DND-41 (cell line): ENCODE measurements around the gene DLGAP5.

Source experiments
- ATAC-seq: fragments of 200-7000 bp; cut with Tn5 transposase; 3 replicates; pipeline ENCODE4 v1.9.1; 2021; ENCODE audit warnings: low read depth; ENCODE audit not compliant: insufficient read depth
- DNase-seq: peaks from one replicate; pipeline ENCODE4 v3.0.0-alpha.2; 2020
- H2AFZ ChIP-seq: 2 replicates; pipeline ENCODE4 v1.6.0; 2012; ENCODE audit warnings: low read depth, low read length
- H3K27ac ChIP-seq: 2 replicates; pipeline ENCODE4 v1.5.1; 2012; ENCODE audit warnings: low read length, inconsistent platforms
- H3K27me3 ChIP-seq: fragments of 200-600 bp; sonication (generic); 2 replicates; pipeline ENCODE4 v1.6.0; 2012; ENCODE audit warnings: low read length, mild to moderate bottlenecking, inconsistent platforms; ENCODE audit not compliant: insufficient read depth, poor library complexity
- H3K36me3 ChIP-seq: 2 replicates; pipeline ENCODE4 v1.5.1; 2012; ENCODE audit warnings: low read length, inconsistent platforms; ENCODE audit not compliant: insufficient read depth
- H3K4me1 ChIP-seq: 2 replicates; pipeline ENCODE4 v1.5.1; 2012; ENCODE audit warnings: mild to moderate bottlenecking, low read length; ENCODE audit not compliant: insufficient read depth
- H3K4me2 ChIP-seq: 2 replicates; pipeline ENCODE4 v1.6.0; 2012; ENCODE audit warnings: mild to moderate bottlenecking, moderate library complexity, low read length, inconsistent platforms; ENCODE audit not compliant: insufficient read depth
- H3K4me3 ChIP-seq, 2 experiments: fragments of 200-600 bp in 1 of 2; shearing (Covaris generic) in 1 of 2; 2 replicates each; pipeline ENCODE4 v1.5.1; 2012 to 2016; ENCODE audit warnings: inconsistent platforms in 2 of 2, low read length in 2 of 2, mild to moderate bottlenecking in 2 of 2, low read depth in 1 of 2, moderate library complexity in 1 of 2
- H3K79me2 ChIP-seq: 2 replicates; pipeline ENCODE4 v1.6.0; 2012; ENCODE audit warnings: low read length, inconsistent platforms; ENCODE audit not compliant: insufficient read depth
- H3K9ac ChIP-seq: 2 replicates; pipeline ENCODE4 v1.6.0; 2012; ENCODE audit warnings: low read depth, mild to moderate bottlenecking, inconsistent platforms, low read length, moderate library complexity
- H3K9me3 ChIP-seq: 2 replicates; pipeline ENCODE4 v1.5.1; 2012; ENCODE audit warnings: low read length, moderate library complexity, mild to moderate bottlenecking, inconsistent platforms; ENCODE audit not compliant: insufficient read depth, severe bottlenecking
- H4K20me1 ChIP-seq: 2 replicates; pipeline ENCODE4 v1.6.0; 2012; ENCODE audit warnings: low read length; ENCODE audit not compliant: insufficient read depth
- EZH2 ChIP-seq: IDR thresholded peaks from 3 replicates; pipeline ENCODE4 v1.6.1; 2012; ENCODE audit warnings: borderline replicate concordance, low read depth, mild to moderate bottlenecking, moderate library complexity, low read length, inconsistent platforms; ENCODE audit not compliant: severe bottlenecking
- TF ChIP-seq, protein P1 (sequence below): IDR thresholded peaks from 2 replicates; pipeline ENCODE4 v1.5.1; 2012; ENCODE audit warnings: borderline replicate concordance, low read length, moderate library complexity, mild to moderate bottlenecking; ENCODE audit not compliant: poor library complexity, severe bottlenecking; ENCODE audit errors: extremely low read depth

Gene DLGAP5

DNA sequence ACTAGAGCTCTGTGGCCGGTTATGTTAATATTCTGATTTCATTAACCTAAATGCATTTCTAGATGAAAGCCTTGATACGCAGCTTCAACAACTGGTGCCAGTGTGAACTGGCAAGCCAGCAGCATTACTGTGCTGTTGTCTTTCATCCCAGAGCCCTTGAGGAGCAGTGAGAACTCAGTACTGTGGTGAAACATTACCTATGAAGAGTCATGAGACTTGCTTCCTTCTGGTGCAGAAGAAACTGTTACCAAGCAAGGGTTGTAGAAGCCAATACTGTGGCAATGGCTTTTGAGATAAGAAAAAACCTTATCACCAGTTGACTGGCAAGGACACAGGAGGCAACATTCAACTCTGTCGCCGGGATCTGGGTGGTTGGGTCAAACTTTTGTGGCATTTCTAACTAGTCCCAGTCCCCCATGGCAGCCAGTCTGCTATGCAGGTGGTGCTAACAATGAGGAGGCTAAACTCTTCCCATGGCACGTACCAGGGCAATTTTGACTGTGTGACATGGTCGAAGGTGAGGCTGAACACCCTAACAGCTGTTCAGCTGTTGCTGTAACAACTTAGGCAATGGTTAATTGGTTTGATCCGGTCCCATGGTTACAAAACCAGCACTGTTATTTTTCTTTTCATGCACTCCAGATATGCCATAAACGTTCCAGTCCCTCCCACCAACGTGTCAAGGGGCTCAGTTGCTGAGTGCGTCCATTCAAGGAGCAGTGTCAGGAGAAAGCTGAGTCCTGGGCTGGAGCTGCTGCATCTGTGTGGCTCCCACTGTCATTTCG, 74.9 kb downstream of the DLGAP5 start:
- Histone ChIP-seq H3K9me3 (no peaks in the 10 kb centered on the region), H3K79me2 (no peaks in the 10 kb centered on the region), H3K27ac (no peak overlapping the region), H3K4me2 (no peak overlapping the region), H2AFZ (no peak overlapping the region), H3K4me3 (no peak overlapping the region), H3K27me3 (no peaks in the 10 kb centered on the region), H3K9ac (no peak overlapping the region), H3K36me3 (no peaks in the 10 kb centered on the region), H4K20me1 (no peaks in the 10 kb centered on the region), H3K4me1 (no peaks in the 10 kb centered on the region)
- no peak for ATAC-seq
- TF ChIP-seq, protein P1, sequence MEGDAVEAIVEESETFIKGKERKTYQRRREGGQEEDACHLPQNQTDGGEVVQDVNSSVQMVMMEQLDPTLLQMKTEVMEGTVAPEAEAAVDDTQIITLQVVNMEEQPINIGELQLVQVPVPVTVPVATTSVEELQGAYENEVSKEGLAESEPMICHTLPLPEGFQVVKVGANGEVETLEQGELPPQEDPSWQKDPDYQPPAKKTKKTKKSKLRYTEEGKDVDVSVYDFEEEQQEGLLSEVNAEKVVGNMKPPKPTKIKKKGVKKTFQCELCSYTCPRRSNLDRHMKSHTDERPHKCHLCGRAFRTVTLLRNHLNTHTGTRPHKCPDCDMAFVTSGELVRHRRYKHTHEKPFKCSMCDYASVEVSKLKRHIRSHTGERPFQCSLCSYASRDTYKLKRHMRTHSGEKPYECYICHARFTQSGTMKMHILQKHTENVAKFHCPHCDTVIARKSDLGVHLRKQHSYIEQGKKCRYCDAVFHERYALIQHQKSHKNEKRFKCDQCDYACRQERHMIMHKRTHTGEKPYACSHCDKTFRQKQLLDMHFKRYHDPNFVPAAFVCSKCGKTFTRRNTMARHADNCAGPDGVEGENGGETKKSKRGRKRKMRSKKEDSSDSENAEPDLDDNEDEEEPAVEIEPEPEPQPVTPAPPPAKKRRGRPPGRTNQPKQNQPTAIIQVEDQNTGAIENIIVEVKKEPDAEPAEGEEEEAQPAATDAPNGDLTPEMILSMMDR = no peak
- no peak for TF ChIP-seq EZH2
- no peak for DNase-seq

DNA sequence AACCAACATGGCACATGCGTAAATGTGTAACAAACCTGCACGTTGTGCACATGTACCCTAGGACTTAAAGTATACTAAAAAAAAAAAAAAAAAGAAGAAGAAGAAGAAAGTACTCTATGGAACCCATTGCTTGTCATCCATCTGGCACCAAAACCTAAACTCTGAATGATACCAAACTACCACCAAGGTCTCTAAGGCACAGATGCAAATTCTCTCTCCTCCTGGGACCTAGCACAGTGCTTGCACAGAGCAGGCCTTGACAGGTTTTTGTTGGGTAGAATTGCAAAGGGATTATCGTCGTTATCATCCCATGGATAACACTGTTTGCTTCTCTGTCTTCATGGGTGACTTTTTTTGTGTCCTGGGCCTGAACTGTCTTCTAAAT, 75.5 kb downstream of the DLGAP5 start:
- Histone ChIP-seq H3K9me3 (no peaks in the 10 kb centered on the region), H3K4me2 (no peak overlapping the region), H3K27me3 (no peaks in the 10 kb centered on the region), H3K27ac (no peak overlapping the region), H3K36me3 (no peaks in the 10 kb centered on the region), H3K4me3 (no peak overlapping the region), H3K9ac (no peak overlapping the region), H4K20me1 (no peaks in the 10 kb centered on the region), H2AFZ (no peak overlapping the region), H3K4me1 (no peaks in the 10 kb centered on the region), H3K79me2 (no peaks in the 10 kb centered on the region)
- no peak for DNase-seq
- ATAC-seq = no peak
- TF ChIP-seq, protein P1 = no peak
- no peak for TF ChIP-seq EZH2

DNA sequence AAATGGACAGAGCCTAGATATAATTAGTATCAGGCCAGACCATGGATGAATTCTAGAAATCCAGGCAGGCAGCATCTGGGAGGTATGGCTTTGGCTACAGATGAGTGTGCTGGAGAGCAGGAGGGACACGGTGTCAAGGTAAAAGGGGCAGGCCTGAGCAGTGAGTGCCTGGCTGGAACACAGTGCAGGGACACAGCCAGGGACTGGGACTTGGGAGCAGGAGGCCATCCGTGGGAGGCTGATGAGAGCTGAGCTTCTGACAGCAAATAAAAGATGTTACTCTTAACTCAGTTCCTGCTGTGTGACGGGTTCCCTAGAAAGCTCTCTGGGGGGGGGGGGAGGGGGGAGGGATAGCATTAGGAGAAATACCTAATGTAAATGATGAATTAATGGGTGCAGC, 75.9 kb downstream of the DLGAP5 start:
- Histone ChIP-seq H3K4me1 (no peaks in the 10 kb centered on the region), H3K27me3 (no peaks in the 10 kb centered on the region), H3K79me2 (no peaks in the 10 kb centered on the region), H3K9ac (no peak overlapping the region), H3K27ac (no peak overlapping the region), H3K36me3 (no peaks in the 10 kb centered on the region), H3K4me3 (no peak overlapping the region), H2AFZ (no peak overlapping the region), H4K20me1 (no peaks in the 10 kb centered on the region), H3K4me2 (no peak overlapping the region), H3K9me3 (no peaks in the 10 kb centered on the region)
- TF ChIP-seq, protein P1 = no peak
- no peak for TF ChIP-seq EZH2
- DNase-seq (no peak), ATAC-seq (no peak)
